A549 (cell line): Measurements from ENCODE around the gene SH3BGRL.

Experiments
- RFX5 ChIP-seq: fragments of 450-650 bp; IDR thresholded peaks from 2 replicates; pipeline ENCODE4 v1.7.1; 2014; ENCODE audit warnings: antibody characterized with exemption, mild to moderate bottlenecking, moderate library complexity
- TFCP2L1 ChIP-seq: fragments of 250-450 bp; sonication (Bioruptor Pico); IDR thresholded peaks from 2 replicates; pipeline ENCODE4 v1.5.0; 2021; ENCODE audit warnings: mild to moderate bottlenecking
- TF ChIP-seq, protein P1 (sequence below): fragments of >200 bp; sonication (Bioruptor Twin); formaldehyde crosslinking; IDR thresholded peaks from 3 replicates; pipeline ENCODE4 v1.5.1; 2016

DNA sequence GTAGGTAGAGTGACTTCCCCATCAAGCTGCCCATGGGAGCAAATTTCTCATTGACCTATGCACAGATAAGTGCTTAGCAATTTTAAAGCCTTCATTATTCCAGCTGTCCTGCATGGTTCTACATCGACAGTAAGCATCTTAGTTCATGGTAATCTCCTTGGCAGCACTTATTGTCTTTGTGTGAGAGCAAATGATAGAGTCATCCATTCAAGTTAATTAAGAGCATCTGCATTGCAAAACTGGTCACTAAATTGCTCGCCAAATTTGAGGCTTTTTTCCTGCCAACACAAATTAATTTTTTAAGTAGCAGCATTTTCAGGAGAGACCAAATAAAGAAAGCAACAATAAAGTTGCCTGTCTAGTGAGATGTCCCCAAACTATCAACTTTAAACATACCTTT lies 76.7 kb downstream of the SH3BGRL start:
- TF ChIP-seq, protein P1, sequence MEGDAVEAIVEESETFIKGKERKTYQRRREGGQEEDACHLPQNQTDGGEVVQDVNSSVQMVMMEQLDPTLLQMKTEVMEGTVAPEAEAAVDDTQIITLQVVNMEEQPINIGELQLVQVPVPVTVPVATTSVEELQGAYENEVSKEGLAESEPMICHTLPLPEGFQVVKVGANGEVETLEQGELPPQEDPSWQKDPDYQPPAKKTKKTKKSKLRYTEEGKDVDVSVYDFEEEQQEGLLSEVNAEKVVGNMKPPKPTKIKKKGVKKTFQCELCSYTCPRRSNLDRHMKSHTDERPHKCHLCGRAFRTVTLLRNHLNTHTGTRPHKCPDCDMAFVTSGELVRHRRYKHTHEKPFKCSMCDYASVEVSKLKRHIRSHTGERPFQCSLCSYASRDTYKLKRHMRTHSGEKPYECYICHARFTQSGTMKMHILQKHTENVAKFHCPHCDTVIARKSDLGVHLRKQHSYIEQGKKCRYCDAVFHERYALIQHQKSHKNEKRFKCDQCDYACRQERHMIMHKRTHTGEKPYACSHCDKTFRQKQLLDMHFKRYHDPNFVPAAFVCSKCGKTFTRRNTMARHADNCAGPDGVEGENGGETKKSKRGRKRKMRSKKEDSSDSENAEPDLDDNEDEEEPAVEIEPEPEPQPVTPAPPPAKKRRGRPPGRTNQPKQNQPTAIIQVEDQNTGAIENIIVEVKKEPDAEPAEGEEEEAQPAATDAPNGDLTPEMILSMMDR: no peak
- TF ChIP-seq RFX5: no peak
- TF ChIP-seq TFCP2L1 (CRISPR knock-in tag): no peak
